H1 (cell line): Measurements from ENCODE around the gene ANKRD31. TPM values are rescaled to one million over a fixed set of nuclear protein-coding genes. Genes with fewer than 3 reads are reported as not detected.

Source experiments
- CTCF ChIA-PET: fragments of 300-600 bp; sonication (Branson Sonifier 250); formaldehyde crosslinking; loops from one replicate; lab custom pipeline; 2021; ENCODE audit not compliant: partially characterized antibody; lab: Charles Lee
- POLR2A ChIA-PET: fragments of 300-600 bp; sonication (Branson Sonifier 250); formaldehyde crosslinking; loops from one replicate; lab custom pipeline; 2021; ENCODE audit warnings: inconsistent platforms; ENCODE audit not compliant: partially characterized antibody; lab: Charles Lee
- DNase-seq, 2 experiments: peaks; one replicate each; pipeline versions ENCODE4 v3.0.0 to v3.0.0-alpha.2; 2010 to 2022; ENCODE audit warnings: low spot score in 2 of 2, low read depth in 1 of 2, mixed read lengths in 1 of 2
- FAIRE-seq: peaks from 2 replicates; lab custom pipeline; 2011; peaks lifted over from hg19 to GRCh38; lab: Jason Lieb, UNC
- H2AFZ ChIP-seq: 2 replicates; pipeline ENCODE4 v1.8.1; 2012; ENCODE audit warnings: low read length, inconsistent platforms
- H2AK5ac ChIP-seq: 2 replicates; pipeline ENCODE4 v1.6.1; 2013; ENCODE audit warnings: low read depth, low read length
- H2BK120ac ChIP-seq: replicated peaks from 2 replicates; pipeline ENCODE3; 2013; ENCODE audit warnings: low read depth, low read length, inconsistent platforms
- H2BK12ac ChIP-seq: 2 replicates; pipeline ENCODE4 v1.6.1; 2013; ENCODE audit warnings: low read depth, low read length
- H2BK15ac ChIP-seq: 2 replicates; pipeline ENCODE4 v1.6.1; 2013; ENCODE audit warnings: low read length
- H2BK20ac ChIP-seq: 2 replicates; pipeline ENCODE4 v1.6.1; 2013; ENCODE audit warnings: low read length
- H2BK5ac ChIP-seq: 2 replicates; pipeline ENCODE4 v1.6.1; 2013; ENCODE audit warnings: low read depth, low read length
- H3K14ac ChIP-seq: 2 replicates; pipeline ENCODE4 v1.6.1; 2013; ENCODE audit warnings: inconsistent platforms; ENCODE audit not compliant: insufficient read length
- H3K18ac ChIP-seq: 2 replicates; pipeline ENCODE4 v1.6.1; 2013; ENCODE audit warnings: low read length; ENCODE audit errors: extremely low read depth
- H3K23ac ChIP-seq: 2 replicates; pipeline ENCODE4 v1.6.1; 2013; ENCODE audit warnings: inconsistent platforms; ENCODE audit not compliant: insufficient read length
- H3K23me2 ChIP-seq: 2 replicates; pipeline ENCODE4 v1.6.1; 2013; ENCODE audit warnings: low read depth, low read length
- H3K27ac ChIP-seq: 2 replicates; pipeline ENCODE4 v1.6.1; 2011; ENCODE audit warnings: low read depth, low read length, inconsistent platforms
- H3K27me3 ChIP-seq, 4 experiments: replicated peaks in 1 of 4; 1 replicate in 1 of 4; 2 replicates in 3 of 4; pipeline versions ENCODE4 v1.6.1 to v1.8.1; 2011 to 2013; ENCODE audit warnings: low read length in 3 of 4, mild to moderate bottlenecking in 3 of 4, inconsistent platforms in 2 of 4, mixed read lengths in 2 of 4, moderate library complexity in 1 of 4; ENCODE audit not compliant: control insufficient read depth in 3 of 4, insufficient read depth in 3 of 4; ENCODE audit errors: extremely low read depth in 1 of 4
- H3K36me3 ChIP-seq, 4 experiments: 2 replicates each; pipeline versions ENCODE4 v1.6.1 to v1.8.1; 2011 to 2013; ENCODE audit warnings: mild to moderate bottlenecking in 4 of 4, low read length in 3 of 4, moderate library complexity in 2 of 4, control low read depth in 1 of 4, inconsistent platforms in 1 of 4; ENCODE audit not compliant: insufficient read depth in 4 of 4, control insufficient read depth in 2 of 4
- H3K4ac ChIP-seq: replicated peaks from 2 replicates; pipeline ENCODE3; 2013; ENCODE audit warnings: low read length, low read depth, mixed read lengths, inconsistent platforms; ENCODE audit not compliant: insufficient read length
- H3K4me1 ChIP-seq, 4 experiments: replicated peaks in 1 of 4; 1 replicate in 1 of 4; 2 replicates in 3 of 4; pipeline versions ENCODE4 v1.6.1 to v1.8.1; 2011 to 2013; ENCODE audit warnings: low read length in 3 of 4, inconsistent platforms in 2 of 4, mixed read lengths in 1 of 4; ENCODE audit not compliant: insufficient read depth in 4 of 4, control insufficient read depth in 3 of 4
- H3K4me2 ChIP-seq, 2 experiments: 2 replicates each; pipeline versions ENCODE4 v1.6.1 to v1.8.1; 2011 to 2013; ENCODE audit warnings: low read depth in 2 of 2, low read length in 2 of 2, control low read depth in 1 of 2, inconsistent platforms in 1 of 2, mild to moderate bottlenecking in 1 of 2; ENCODE audit not compliant: insufficient read depth in 1 of 2
- H3K4me3 ChIP-seq, 4 experiments: fragments of 200-600, 300-600 bp in 1 of 4; sonication (generic), shearing (Covaris generic), sonication (Bioruptor Twin) in 1 of 4; 2 replicates each; pipeline versions ENCODE4 v1.5.1 to v1.8.1; 2011 to 2016; ENCODE audit warnings: low read length in 4 of 4, low read depth in 3 of 4, control low read depth in 2 of 4, inconsistent platforms in 2 of 4, mild to moderate bottlenecking in 2 of 4, mixed read lengths in 1 of 4, moderate library complexity in 1 of 4; ENCODE audit not compliant: insufficient read depth in 2 of 4; ENCODE audit errors: extremely low read depth in 1 of 4
- H3K56ac ChIP-seq: replicated peaks from 2 replicates; pipeline ENCODE3; 2013; ENCODE audit warnings: low read depth, mild to moderate bottlenecking, mixed read lengths, low read length, inconsistent platforms; ENCODE audit not compliant: insufficient read length
- H3K79me1 ChIP-seq: 2 replicates; pipeline ENCODE4 v1.6.1; 2013; ENCODE audit warnings: low read depth, low read length, control low read depth
- H3K79me2 ChIP-seq, 2 experiments: 2 replicates each; pipeline versions ENCODE4 v1.6.1 to v1.8.1; 2012 to 2013; ENCODE audit warnings: low read length in 2 of 2, mild to moderate bottlenecking in 2 of 2, inconsistent platforms in 1 of 2; ENCODE audit not compliant: insufficient read depth in 2 of 2, control insufficient read depth in 1 of 2
- H3K9ac ChIP-seq, 4 experiments: replicated peaks in 1 of 4; 1 replicate in 1 of 4; 2 replicates in 3 of 4; pipeline versions ENCODE4 v1.6.1 to v1.8.1; 2011 to 2013; ENCODE audit warnings: low read depth in 3 of 4, low read length in 3 of 4, control low read depth in 2 of 4, mild to moderate bottlenecking in 2 of 4, moderate library complexity in 2 of 4, inconsistent platforms in 1 of 4; ENCODE audit errors: extremely low read depth in 1 of 4
- H3K9me3 ChIP-seq, 2 experiments: 2 replicates each; pipeline versions ENCODE4 v1.6.1 to v1.8.1; 2012 to 2013; ENCODE audit warnings: mild to moderate bottlenecking in 2 of 2, moderate library complexity in 2 of 2, control low read depth in 1 of 2, inconsistent platforms in 1 of 2, low read depth in 1 of 2, low read length in 1 of 2, mixed read lengths in 1 of 2; ENCODE audit not compliant: insufficient read depth in 2 of 2
- H4K20me1 ChIP-seq, 2 experiments: replicated peaks in 1 of 2; 2 replicates each; pipeline versions ENCODE3 to v1.8.1; 2011 to 2013; ENCODE audit warnings: inconsistent platforms in 2 of 2, low read length in 2 of 2, mild to moderate bottlenecking in 1 of 2; ENCODE audit not compliant: insufficient read depth in 2 of 2, control insufficient read depth in 1 of 2
- H4K5ac ChIP-seq: 2 replicates; pipeline ENCODE4 v1.6.1; 2013; ENCODE audit warnings: low read length, low read depth, mixed read lengths, inconsistent platforms; ENCODE audit not compliant: insufficient read length
- H4K8ac ChIP-seq: 2 replicates; pipeline ENCODE4 v1.8.0; 2013; ENCODE audit warnings: mild to moderate bottlenecking, moderate library complexity, low read length, inconsistent platforms; ENCODE audit not compliant: insufficient read depth; ENCODE audit errors: extremely low read depth
- H4K91ac ChIP-seq: replicated peaks from 2 replicates; pipeline ENCODE3; 2013; ENCODE audit warnings: low read length, mixed read lengths, inconsistent platforms; ENCODE audit not compliant: insufficient read length
- BCL11A ChIP-seq, 2 experiments: IDR thresholded peaks; one replicate each; pipeline ENCODE4 v1.6.1; 2011; ENCODE audit warnings: low read depth in 2 of 2, low read length in 2 of 2, mild to moderate bottlenecking in 2 of 2
- CBX8 ChIP-seq: fragments of 300-800, 300-1000 bp; sonication (generic); IDR thresholded peaks from 2 replicates; pipeline ENCODE4 v1.7.1; 2016; ENCODE audit warnings: low read depth, low read length, borderline replicate concordance
- CREB1 ChIP-seq: IDR thresholded peaks from 2 replicates; pipeline ENCODE4 v1.6.1; 2012; ENCODE audit warnings: inconsistent platforms
- EGR1 ChIP-seq: IDR thresholded peaks from 2 replicates; pipeline ENCODE4 v1.6.1; 2011; ENCODE audit warnings: low read depth, low read length, borderline replicate concordance
- GABPA ChIP-seq: IDR thresholded peaks from 2 replicates; pipeline ENCODE4 v1.6.1; 2011; ENCODE audit warnings: mild to moderate bottlenecking, low read length, moderate library complexity, borderline replicate concordance; ENCODE audit not compliant: insufficient read depth
- GTF2F1 ChIP-seq: IDR thresholded peaks from 2 replicates; pipeline ENCODE4 v1.6.1; 2012; ENCODE audit warnings: low read depth, low read length, improper control_type of control experiment, borderline replicate concordance
- POLR2A ChIP-seq, 2 experiments: IDR thresholded peaks; 1 replicate in 1 of 2; 2 replicates in 1 of 2; pipeline ENCODE4 v1.6.1; 2011; ENCODE audit warnings: low read depth in 2 of 2, low read length in 2 of 2, mild to moderate bottlenecking in 2 of 2; ENCODE audit errors: control extremely low read depth in 1 of 2
- POLR2AphosphoS5 ChIP-seq: IDR thresholded peaks from 2 replicates; pipeline ENCODE4 v1.6.1; 2011; ENCODE audit warnings: low read depth, low read length
- SIN3A ChIP-seq, 2 experiments: IDR thresholded peaks in 1 of 2; conservative IDR thresholded peaks in 1 of 2; 2 replicates each; pipeline ENCODE4 v1.6.1; 2011 to 2012; ENCODE audit warnings: low read length in 2 of 2, improper control_type of control experiment in 1 of 2, low read depth in 1 of 2, mild to moderate bottlenecking in 1 of 2
- TAF1 ChIP-seq: IDR thresholded peaks from 2 replicates; pipeline ENCODE4 v1.6.1; 2011; ENCODE audit warnings: mild to moderate bottlenecking, low read depth, low read length
- TAF7 ChIP-seq: optimal IDR thresholded peaks from 2 replicates; pipeline ENCODE3; 2011; ENCODE audit warnings: low read depth, mild to moderate bottlenecking, inconsistent platforms, low read length, moderate library complexity, borderline replicate concordance
- WGBS, 2 experiments: shearing (Covaris generic) in 1 of 2; methylation state at CpG; one replicate each; pipeline versions ENCODE4 v1.1.6 to v1.1.7; 2013 to 2015; ENCODE audit warnings: low lambda C conversion rate in 2 of 2, mixed read lengths in 2 of 2, inconsistent platforms in 1 of 2, low coverage in 1 of 2, missing lambda C conversion rate in 1 of 2; ENCODE audit not compliant: insufficient replicate concordance in 2 of 2, insufficient coverage in 1 of 2, insufficient read length in 1 of 2; ENCODE audit errors: extremely low coverage in 1 of 2, missing lambda C conversion rate in 1 of 2; 5-methylcytosine and 5-hydroxymethylcytosine counted together
- polyA plus RNA-seq, 7 experiments: library from polyadenylated mRNA; depleted of rRNA in 3 of 7; stranded (reverse) in 5 of 7; unstranded in 2 of 7; fragments of >200 nt in 5 of 7; fragments of 200-250 nt in 2 of 7; gene quantifications; 1 replicate in 5 of 7; 2 replicates in 1 of 7; 4 replicates in 1 of 7; pipeline versions ENCODE4 v1.2.1 to v1.2.3, GENCODE V29; 2011 to 2013; ENCODE audit warnings: missing spikeins in 2 of 7, mixed read lengths in 2 of 7
- total RNA-seq: library from RNA; stranded (reverse); fragmentation: NEBNext Ultra II Directional; extraction: Animal tissue kit (Norgen Biotek cat#: 25700); gene quantifications from 2 replicates; pipeline ENCODE4 v1.2.1, GENCODE V29; 2021

ANKRD31 gene
- total and polyA plus RNA-seq, 2 of the 8 experiments (the other 6 are each of a cell fraction or from before 2014, with no cell fraction given): 0.05 to 0.06 TPM

DNA sequence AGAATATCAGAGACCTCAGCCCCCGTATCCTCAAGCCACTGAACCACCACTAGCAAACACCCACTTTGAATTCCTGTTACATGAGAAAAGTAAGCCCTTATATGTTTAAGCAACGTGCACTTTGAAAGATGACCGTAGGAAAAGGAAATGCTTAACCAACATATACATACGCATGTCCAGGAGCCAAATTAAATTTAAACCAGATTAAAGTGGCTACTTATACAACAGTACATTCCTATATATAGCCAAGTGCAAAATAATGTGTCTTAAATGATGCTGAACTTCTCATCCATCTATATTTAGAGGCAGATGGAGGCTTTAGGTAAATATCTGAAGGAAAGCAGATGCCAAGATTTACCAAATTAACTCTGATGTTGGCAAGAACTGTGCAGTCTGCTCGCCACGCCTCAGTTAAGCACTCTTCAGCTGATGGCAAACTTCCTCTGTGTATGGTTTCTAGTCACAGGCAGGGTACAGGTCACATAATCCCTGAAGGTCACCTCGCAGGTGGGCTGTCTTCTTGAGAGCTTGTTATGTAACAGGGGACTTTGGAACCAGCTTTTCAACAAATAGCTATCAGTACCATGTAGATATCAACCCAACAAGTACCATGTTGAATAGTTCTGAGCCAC is 192.9 kb downstream of the ANKRD31 start:
- FAIRE-seq (no peak), DNase-seq (no peak)
- Histone ChIP-seq H3K14ac (no peak overlapping the region), H4K8ac (no peak overlapping the region), H3K18ac (no peak overlapping the region), H4K20me1 (no peaks in the 10 kb centered on the region), H3K4me1 (no peaks in the 10 kb centered on the region), H3K79me1 (no peaks in the 10 kb centered on the region; the same call in 1 of the 2 replicates), H2AK5ac (no peak overlapping the region), H2BK15ac (no peak overlapping the region), H3K9ac (no peak overlapping the region), H3K79me2 (peaks cover 0 to 17% of the 10 kb centered on the region in 2 experiments; a peak in 2 of 4 replicates), H4K5ac (no peak overlapping the region), H3K27me3 (no peaks in the 10 kb centered on the region), H3K4ac (no peak overlapping the region), H3K23ac (no peak overlapping the region), H3K9me3 (no peaks in the 10 kb centered on the region), H3K23me2 (no peaks in the 10 kb centered on the region), H2BK120ac (no peak overlapping the region), H3K4me2 (no peak overlapping the region), H2AFZ (no peak overlapping the region), H3K36me3 (peaks cover 0 to 14% (median 0%) of the 10 kb centered on the region in 4 experiments; a peak in 3 of 8 replicates), H2BK5ac (no peak overlapping the region), H3K27ac (no peak overlapping the region), H3K4me3 (no peak overlapping the region), H3K56ac (no peak overlapping the region), H2BK20ac (no peak overlapping the region), H4K91ac (no peak overlapping the region), H2BK12ac (no peak overlapping the region)
- ChIA-PET CTCF (interaction anchor here (0.5 kb wide), 1 partner anchor 55 kb away, joined by 3 read pairs; no protein-coding TSS in a partner anchor), POLR2A (no interaction called here)
- TF ChIP-seq SIN3A (conservative IDR thresholded peaks at IDR 0.05 in 1 of 2, IDR thresholded peaks at IDR 0.05 in 1 of 2; ENCODE audit: low read depth in 1 of 2, low read length in 2 of 2): no peak
- no peak for TF ChIP-seq TAF1
- TF ChIP-seq GABPA: no peak
- TF ChIP-seq GTF2F1: no peak
- no peak for TF ChIP-seq TAF7
- no peak for TF ChIP-seq CREB1
- TF ChIP-seq POLR2A (IDR thresholded peaks at IDR 0.05; ENCODE audit: control extremely low read depth in 1 of 2, low read depth in 2 of 2, low read length in 2 of 2): peak in 1 of 2 experiments; percentile 41; a peak in 1 of 3 replicates
- TF ChIP-seq EGR1: no peak
- TF ChIP-seq POLR2AphosphoS5: peak; percentile 55; the same call in 1 of the 2 replicates
- TF ChIP-seq CBX8: no peak
- no peak for TF ChIP-seq BCL11A (IDR thresholded peaks at IDR 0.05; ENCODE audit: low read depth in 2 of 2, low read length in 2 of 2)
- WGBS, 2 experiments: 90% methylated on average over 7 of the region's 7 CpGs; no CpG with 5 or more reads in 1 of the 2 experiments
